NK-92 (cell line): Measurements from ENCODE around the gene ARHGAP26.

ENCODE experiments used
- DNase-seq: peaks from one replicate; lab custom pipeline; 2025; ENCODE audit not compliant: unreplicated experiment; lab: John Stamatoyannopoulos, UW

Gene ARHGAP26

GRCh38 chr5:143004361-143005145, 234.4 kb downstream of the ARHGAP26 start:
- DNase-seq, result no peak

- DNase-seq, result no peak
Observed at GRCh38 chr5:143006501-143006900, 236.3 kb downstream of the ARHGAP26 start.

GRCh38 chr5:143008032-143008431, 237.9 kb downstream of the ARHGAP26 start:
- no peak for DNase-seq

- no peak for DNase-seq
Observed at GRCh38 chr5:143008809-143009521, 238.8 kb downstream of the ARHGAP26 start.

- DNase-seq, result no peak
Observed at GRCh38 chr5:143010351-143010750, 240.2 kb downstream of the ARHGAP26 start.

- no peak for DNase-seq
Observed at GRCh38 chr5:143011585-143011984, 241.4 kb downstream of the ARHGAP26 start.

GRCh38 chr5:143013176-143013891, 243.2 kb downstream of the ARHGAP26 start:
- DNase-seq, result no peak

GRCh38 chr5:143014017-143014651, 244.0 kb downstream of the ARHGAP26 start:
- DNase-seq, result no peak

- no peak for DNase-seq
Observed at GRCh38 chr5:143016777-143017516, 246.8 kb downstream of the ARHGAP26 start.

GRCh38 chr5:143017541-143017940, 247.4 kb downstream of the ARHGAP26 start:
- DNase-seq, result no peak

- DNase-seq, result no peak
Observed at GRCh38 chr5:143017992-143018391, 247.8 kb downstream of the ARHGAP26 start.

GRCh38 chr5:143019157-143019556, 249.0 kb downstream of the ARHGAP26 start:
- DNase-seq, result no peak

GRCh38 chr5:143019614-143020515, 249.7 kb downstream of the ARHGAP26 start:
- no peak for DNase-seq

- no peak for DNase-seq
Observed at GRCh38 chr5:143021595-143021994, 251.4 kb downstream of the ARHGAP26 start.

- no peak for DNase-seq
Observed at GRCh38 chr5:143023411-143024096, 253.4 kb downstream of the ARHGAP26 start.

GRCh38 chr5:143024228-143024920, 254.2 kb downstream of the ARHGAP26 start:
- no peak for DNase-seq

GRCh38 chr5:143025376-143025775, 255.2 kb downstream of the ARHGAP26 start:
- no peak for DNase-seq

GRCh38 chr5:143025971-143026370, 255.8 kb downstream of the ARHGAP26 start:
- no peak for DNase-seq
